HG03460 (cell line): ENCODE results near the gene IMMP2L.
"Not testable (repeated sequence)": the region's sequence is repeated elsewhere in the genome, so short reads cannot be mapped to it uniquely, and the experiment has no call there.

ENCODE experiments used
- ATAC-seq: cut with Tn5 transposase; IDR thresholded peaks from one replicate; pipeline ENCODE4 v1.9.1; 2021; ENCODE audit not compliant: unreplicated experiment

Gene IMMP2L

GRCh38 chr7:111473449-111474198 lies 88.7 kb downstream of the IMMP2L start:
- ATAC-seq: no peak

DNA sequence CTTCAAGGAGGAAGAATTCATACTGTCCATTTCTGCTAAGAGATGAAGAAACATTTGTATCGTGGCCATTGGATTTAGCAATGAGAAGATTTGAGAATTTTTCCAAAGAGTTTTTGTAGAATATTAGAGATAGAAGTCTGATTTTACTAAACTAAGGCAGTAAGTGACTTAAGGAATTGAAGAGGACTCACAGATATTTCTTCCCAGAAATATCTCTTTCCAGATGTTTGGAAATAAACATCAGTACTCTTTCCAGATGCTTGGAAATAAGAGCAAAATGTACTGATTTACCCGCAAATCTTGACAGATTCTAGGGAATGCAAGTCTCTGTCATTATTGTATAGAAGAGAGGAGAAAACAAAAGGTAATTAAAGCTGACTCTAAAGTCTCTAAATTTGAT lies 91.3 kb downstream of the IMMP2L start:
- no peak for ATAC-seq

GRCh38 chr7:111469894-111470293 lies 92.4 kb downstream of the IMMP2L start:
- not testable (repeated sequence) for ATAC-seq

DNA sequence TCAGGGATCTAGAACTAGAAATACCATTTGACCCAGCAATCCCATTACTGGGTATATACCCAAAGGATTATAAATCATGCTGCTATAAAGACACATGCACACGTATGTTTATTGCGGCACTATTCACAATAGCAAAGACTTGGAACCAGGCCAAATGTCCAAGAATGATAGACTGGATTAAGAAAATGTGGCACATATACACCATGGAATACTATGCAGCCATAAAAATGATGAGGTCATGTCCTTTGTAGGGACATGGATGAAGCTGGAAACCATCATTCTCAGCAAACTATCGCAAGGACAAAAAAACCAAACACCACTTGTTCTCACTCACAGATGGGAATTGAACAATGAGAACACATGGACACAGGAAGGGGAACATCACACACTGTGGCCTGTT lies 96.5 kb downstream of the IMMP2L start:
- not testable (repeated sequence) for ATAC-seq

GRCh38 chr7:111460695-111461094 lies 101.6 kb downstream of the IMMP2L start:
- ATAC-seq: no peak

GRCh38 chr7:111459757-111460280 lies 102.5 kb downstream of the IMMP2L start:
- no peak for ATAC-seq

DNA sequence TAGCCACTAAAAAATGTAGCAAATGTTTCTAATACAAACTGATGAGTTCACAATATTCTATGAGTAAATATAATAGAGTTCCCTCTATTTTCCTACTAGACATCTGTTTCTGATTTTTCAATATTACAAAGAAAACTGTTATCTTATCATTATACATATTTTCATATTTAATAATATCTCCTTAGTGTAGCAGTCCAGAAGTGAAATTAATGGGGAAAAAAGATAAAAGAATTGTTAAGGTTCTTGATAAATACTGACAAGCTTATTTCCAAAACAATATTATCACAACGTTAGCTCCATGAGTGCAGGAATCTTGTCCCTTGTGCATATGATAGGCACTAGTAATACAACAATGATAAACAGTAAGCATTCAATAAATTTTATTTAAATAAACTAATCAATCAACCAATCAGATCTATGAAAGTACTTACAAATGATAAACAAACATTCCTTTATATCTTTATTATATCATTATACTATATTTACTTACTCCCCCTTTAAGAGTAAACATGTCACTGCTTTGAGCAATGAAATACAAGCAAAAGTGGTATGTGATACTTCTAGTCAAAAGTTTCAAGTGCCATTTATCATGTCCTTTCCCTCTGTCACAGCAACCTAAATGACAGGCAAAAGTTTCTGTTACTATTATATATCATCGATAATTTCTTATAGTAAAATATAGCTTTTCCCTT lies 103.1 kb downstream of the IMMP2L start:
- ATAC-seq: no peak

DNA sequence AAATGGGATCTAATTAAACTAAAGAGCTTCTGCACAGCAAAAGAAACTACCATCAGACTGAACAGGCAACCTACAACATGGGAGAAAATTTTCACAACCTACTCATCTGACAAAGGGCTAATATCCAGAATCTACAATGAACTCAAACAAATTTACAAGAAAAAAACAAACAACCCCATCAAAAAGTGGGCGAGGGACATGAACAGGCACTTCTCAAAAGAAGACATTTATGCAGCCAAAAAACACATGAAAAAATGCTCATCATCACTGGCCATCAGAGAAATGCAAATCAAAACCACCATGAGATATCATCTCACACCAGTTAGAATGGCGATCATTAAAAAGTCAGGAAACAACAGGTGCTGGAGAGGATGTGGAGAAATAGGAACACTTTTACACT lies 111.6 kb downstream of the IMMP2L start:
- not testable (repeated sequence) for ATAC-seq

DNA sequence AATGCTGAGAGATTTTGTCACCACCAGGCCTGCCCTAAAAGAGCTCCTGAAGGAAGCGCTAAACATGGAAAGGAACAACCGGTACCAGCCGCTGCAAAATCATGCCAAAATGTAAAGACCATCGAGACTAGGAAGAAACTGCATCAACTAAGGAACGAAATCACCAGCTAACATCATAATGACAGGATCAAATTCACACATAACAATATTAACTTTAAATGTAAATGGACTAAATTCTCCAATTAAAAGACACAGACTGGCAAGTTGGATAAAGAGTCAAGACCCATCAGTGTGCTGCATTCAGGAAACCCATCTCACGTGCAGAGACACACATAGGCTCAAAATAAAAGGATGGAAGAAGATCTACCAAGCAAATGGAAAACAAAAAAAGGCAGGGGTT lies 114.8 kb downstream of the IMMP2L start:
- ATAC-seq: not testable (repeated sequence)

GRCh38 chr7:111439977-111440376 lies 122.3 kb downstream of the IMMP2L start:
- ATAC-seq: no peak

- ATAC-seq: no peak
These were observed 123.7 kb downstream of the IMMP2L start for GRCh38 chr7:111438369-111439289.

DNA sequence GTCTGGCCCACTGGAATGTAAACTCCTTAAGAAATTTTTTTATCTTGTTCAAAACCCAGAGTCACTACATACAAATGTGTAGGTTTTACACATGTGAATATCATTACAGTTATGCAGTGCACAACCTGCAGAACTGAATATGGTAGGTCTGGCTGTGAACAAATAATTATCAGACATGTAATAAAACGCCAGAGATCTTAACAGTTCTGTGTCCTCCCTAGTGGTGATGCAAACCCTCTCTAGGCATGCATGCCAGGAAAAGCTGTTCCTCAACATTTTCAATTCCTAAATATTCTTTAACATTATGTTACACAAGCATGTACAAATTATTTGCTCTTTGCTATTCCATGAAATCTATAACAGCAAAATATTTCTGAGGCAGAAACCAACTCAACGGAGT lies 124.6 kb downstream of the IMMP2L start:
- no peak for ATAC-seq

- no peak for ATAC-seq
These were observed 125.7 kb downstream of the IMMP2L start for GRCh38 chr7:111436608-111437007.

DNA sequence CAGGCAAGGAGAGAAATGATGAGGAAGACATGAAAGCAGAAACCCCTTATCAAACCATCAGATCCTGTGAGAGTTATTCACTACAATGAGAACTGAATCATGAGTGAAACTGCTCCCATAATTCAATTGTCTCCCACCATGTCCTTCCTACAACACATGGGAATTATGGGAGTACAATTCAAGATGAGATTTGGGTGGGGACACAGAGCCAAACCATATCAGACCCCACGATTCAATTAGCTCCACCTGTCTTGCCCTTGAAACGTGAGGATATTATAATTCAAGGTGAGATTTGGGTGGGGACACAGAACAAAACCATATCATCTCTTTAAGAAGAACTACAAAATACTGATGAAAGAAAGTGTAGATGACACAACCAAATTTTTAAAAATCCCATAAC lies 128.9 kb downstream of the IMMP2L start:
- ATAC-seq: no peak

- no peak for ATAC-seq
These were observed 132.5 kb downstream of the IMMP2L start for GRCh38 chr7:111429781-111430180.

GRCh38 chr7:111424768-111425167 lies 137.5 kb downstream of the IMMP2L start:
- no peak for ATAC-seq

DNA sequence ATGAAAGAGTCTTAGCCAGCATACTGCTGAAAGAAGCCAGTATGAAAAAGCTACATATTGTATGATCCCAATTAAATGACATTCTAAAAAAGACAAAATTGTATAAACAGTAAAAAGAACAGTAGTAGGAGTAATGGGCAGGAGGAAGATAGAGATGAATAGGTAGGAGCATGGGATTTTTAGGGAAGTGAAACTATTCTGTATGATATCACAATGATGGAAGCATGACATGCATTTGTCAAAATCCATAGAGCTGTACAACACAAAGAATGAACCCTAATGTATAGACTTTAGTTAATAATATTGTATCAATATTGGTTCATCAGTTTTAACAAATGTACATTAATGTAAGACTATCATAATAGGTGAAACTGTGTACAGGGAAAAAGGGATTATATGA lies 147.9 kb downstream of the IMMP2L start:
- no peak for ATAC-seq

DNA sequence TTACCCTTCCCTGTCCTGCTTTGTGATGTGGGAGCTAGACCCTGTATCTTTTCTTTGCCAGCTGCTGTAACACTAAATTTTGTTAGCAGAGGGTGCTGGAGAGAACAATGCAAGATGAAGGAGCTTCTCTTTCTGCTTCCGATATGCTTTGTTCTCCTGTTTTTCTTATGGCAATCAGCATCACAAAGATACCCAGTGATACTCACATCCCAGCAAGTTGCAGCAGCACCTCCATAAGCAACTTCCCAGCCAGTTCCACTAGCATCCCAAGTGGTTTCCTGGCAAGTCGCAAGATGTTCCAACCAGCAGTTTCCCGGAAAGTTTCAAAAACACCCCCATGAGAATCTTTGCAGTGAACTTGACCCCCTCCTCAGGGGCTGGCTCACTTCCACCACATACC lies 148.6 kb downstream of the IMMP2L start:
- no peak for ATAC-seq

DNA sequence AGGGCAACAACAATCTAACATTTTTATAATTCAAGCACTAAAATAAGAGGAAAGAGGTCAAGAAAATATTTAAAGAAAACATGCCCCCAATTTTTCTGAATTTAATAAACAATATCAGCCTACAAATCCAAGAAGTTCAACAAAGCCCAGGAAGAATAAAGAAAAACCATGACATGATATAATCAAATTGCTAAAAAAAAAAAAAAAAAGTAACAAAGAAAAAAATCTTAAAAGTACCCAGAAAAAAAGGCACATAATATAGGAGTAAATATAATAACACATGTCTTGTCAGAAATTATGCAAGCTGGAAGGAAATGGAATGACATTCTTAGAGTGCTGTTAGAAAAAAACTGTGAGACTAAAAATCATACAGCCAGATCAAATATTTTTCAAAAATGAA lies 151.4 kb downstream of the IMMP2L start:
- ATAC-seq: no peak

GRCh38 chr7:111409714-111410422 lies 152.4 kb downstream of the IMMP2L start:
- ATAC-seq: no peak

DNA sequence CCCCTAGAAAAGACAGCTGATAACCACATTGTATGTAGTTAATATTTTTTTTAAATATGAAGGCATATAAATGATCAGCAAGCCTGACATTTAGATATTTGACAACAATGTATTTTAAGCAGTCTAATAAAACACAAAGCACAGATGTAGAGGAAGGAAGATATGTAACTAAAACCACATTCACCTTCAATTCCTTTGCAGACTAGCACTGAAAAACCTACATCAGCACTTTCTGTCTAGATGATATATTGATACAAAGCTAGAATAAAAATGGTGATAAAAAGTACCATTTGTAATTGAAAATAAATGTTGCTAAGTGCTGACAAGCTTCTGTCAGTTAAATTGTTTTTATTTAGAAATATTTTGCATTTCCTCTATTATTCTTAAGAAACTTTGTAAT lies 153.6 kb downstream of the IMMP2L start:
- no peak for ATAC-seq
